HEK293T (cell line): Measurements from ENCODE around the gene CTSS.
"Not testable (repeated sequence)": the region's sequence is repeated elsewhere in the genome, so short reads cannot be mapped to it uniquely, and the experiment has no call there.

Experiments used
- SP1 ChIP-seq: fragments of 450-650 bp; IDR thresholded peaks from 2 replicates; pipeline ENCODE4 v1.6.1; 2017
- ZNF384 ChIP-seq: fragments of 450-650 bp; IDR thresholded peaks from 2 replicates; pipeline ENCODE4 v1.6.1; 2016

GRCh38 chr1:150767704-150768103, 2.1 kb upstream of the CTSS start:
- TF ChIP-seq ZNF384, SP1: not testable (repeated sequence)
